Measurements from ENCODE around the gene ACTR8.
"Not testable (repeated sequence)": the region's sequence is repeated elsewhere in the genome, so short reads cannot be mapped to it uniquely, and the experiment has no call there.

ACTR8 gene

GRCh38 chr3:53881691-53882593 lies at the start of gene ACTR8:
ACTR8 (minus strand) TSS chr3:53882152; CDS start chr3:53882101, 51 bp downstream.
- Mint-ChIP-seq H3K27me3 (ENCODE audit: low read depth, poor library complexity) (peaks cover 3% of the 10 kb centered on the region), H3K27ac (peak within 1 kb of the TSS; percentile 98), H3K9me3 (no peaks in the 10 kb centered on the region), H3K36me3 (ENCODE audit: low read depth) (peaks cover 46% of the 10 kb centered on the region), H3K4me3 (peak within 1 kb of the TSS; percentile 95), H3K4me1 (peaks cover 20% of the 10 kb centered on the region)
- TF ChIP-seq CTCF (IDR thresholded peaks at IDR 0.05), result no peak
- peak; percentile 92 for DNase-seq

- H3K27me3 Mint-ChIP-seq (ENCODE audit: low read depth, poor library complexity); H3K27ac Mint-ChIP-seq; H3K4me1 Mint-ChIP-seq; H3K36me3 Mint-ChIP-seq (ENCODE audit: low read depth): not testable (repeated sequence)
- peak; percentile 18 for DNase-seq
- peak overlapping the region; percentile 54 for H3K4me3 Mint-ChIP-seq
- H3K9me3 Mint-ChIP-seq, result peaks cover 20% of the 10 kb centered on the region
These were observed 45.4 kb upstream of the ACTR8 start for GRCh38 chr3:53927208-53927872.

- no peak for TF ChIP-seq CTCF (IDR thresholded peaks at IDR 0.05)
- Mint-ChIP-seq H3K36me3 (ENCODE audit: low read depth) (no peaks in the 10 kb centered on the region), H3K9me3 (peaks cover 27% of the 10 kb centered on the region), H3K27ac (no peak overlapping the region), H3K4me3 (no peak overlapping the region), H3K27me3 (ENCODE audit: low read depth, poor library complexity) (peaks cover 31% of the 10 kb centered on the region), H3K4me1 (no peaks in the 10 kb centered on the region)
- no peak for DNase-seq
These were observed 39.3 kb upstream of the ACTR8 start for GRCh38 chr3:53921296-53921695.

GRCh38 chr3:53919741-53920140 lies 37.8 kb upstream of the ACTR8 start:
- no peak for DNase-seq
- Mint-ChIP-seq H3K4me3 (no peak overlapping the region), H3K9me3 (peaks cover 22% of the 10 kb centered on the region), H3K27me3 (ENCODE audit: low read depth, poor library complexity) (peaks cover 41% of the 10 kb centered on the region), H3K27ac (no peak overlapping the region), H3K36me3 (ENCODE audit: low read depth) (no peaks in the 10 kb centered on the region), H3K4me1 (no peaks in the 10 kb centered on the region)
- no peak for TF ChIP-seq CTCF (IDR thresholded peaks at IDR 0.05)

GRCh38 chr3:53913401-53913800 lies 31.4 kb upstream of the ACTR8 start:
- Mint-ChIP-seq H3K27me3 (ENCODE audit: low read depth, poor library complexity) (peaks cover 57% of the 10 kb centered on the region), H3K27ac (no peak overlapping the region), H3K36me3 (ENCODE audit: low read depth) (no peaks in the 10 kb centered on the region), H3K4me3 (no peak overlapping the region), H3K9me3 (peaks cover 15% of the 10 kb centered on the region), H3K4me1 (peaks cover 8% of the 10 kb centered on the region)
- DNase-seq, result no peak
- TF ChIP-seq CTCF (IDR thresholded peaks at IDR 0.05), result no peak

- H3K27ac Mint-ChIP-seq, result no peak overlapping the region
- TF ChIP-seq CTCF (IDR thresholded peaks at IDR 0.05), result no peak
- H3K27me3 Mint-ChIP-seq (ENCODE audit: low read depth, poor library complexity), result peaks cover 33% of the 10 kb centered on the region
- no peaks in the 10 kb centered on the region for H3K4me1 Mint-ChIP-seq
- H3K4me3 Mint-ChIP-seq, result no peak overlapping the region
- peaks cover 19% of the 10 kb centered on the region for H3K9me3 Mint-ChIP-seq
- DNase-seq, result no peak
- H3K36me3 Mint-ChIP-seq (ENCODE audit: low read depth), result no peaks in the 10 kb centered on the region
These were observed 20.8 kb upstream of the ACTR8 start for GRCh38 chr3:53902711-53903110.

Measured in nephron progenitor cell (in vitro differentiated cells).